ENCODE results near the gene ABCC4.

- TF ChIP-seq CTCF (conservative IDR thresholded peaks at IDR 0.05 in 1 of 2, IDR thresholded peaks at IDR 0.05 in 1 of 2; ENCODE audit: low read depth in 1 of 2, low read length in 2 of 2) (no peak), EZH2 (IDR thresholded peaks at IDR 0.05; ENCODE audit: low read length, missing control alignments) (no peak)
These were observed 103.7 kb downstream of the ABCC4 start for GRCh38 chr13:95197548-95197947.
